Neuronal stem cell (in vitro differentiated cells): ENCODE data around the gene DLGAP4.

Experiments
- DNase-seq: peaks from one replicate; pipeline ENCODE4 v3.0.0-alpha.2; 2013; ENCODE audit warnings: low spot score
- H2AFZ ChIP-seq: one replicate; pipeline ENCODE4 v1.6.1; 2013; ENCODE audit warnings: mild to moderate bottlenecking, low read length, inconsistent platforms
- H2AK5ac ChIP-seq: 2 replicates; pipeline ENCODE4 v1.6.1; 2013; ENCODE audit warnings: low read depth, mild to moderate bottlenecking, inconsistent platforms, low read length, moderate library complexity, mixed read lengths
- H2BK120ac ChIP-seq: 2 replicates; pipeline ENCODE4 v1.6.1; 2013; ENCODE audit warnings: low read depth, mild to moderate bottlenecking, inconsistent platforms, low read length, moderate library complexity, mixed read lengths
- H2BK12ac ChIP-seq: one replicate; pipeline ENCODE4 v1.6.1; 2013; ENCODE audit warnings: low read length, inconsistent platforms
- H2BK15ac ChIP-seq: 2 replicates; pipeline ENCODE4 v1.6.1; 2013; ENCODE audit warnings: mild to moderate bottlenecking, low read length, inconsistent platforms, mixed read lengths
- H2BK5ac ChIP-seq: one replicate; pipeline ENCODE4 v1.6.1; 2013; ENCODE audit warnings: inconsistent platforms, mild to moderate bottlenecking, low read length, moderate library complexity
- H3K14ac ChIP-seq: one replicate; pipeline ENCODE4 v1.6.1; 2013; ENCODE audit warnings: low read length, inconsistent platforms
- H3K18ac ChIP-seq: 2 replicates; pipeline ENCODE4 v1.6.1; 2013; ENCODE audit warnings: low read length, inconsistent platforms
- H3K23ac ChIP-seq: 2 replicates; pipeline ENCODE4 v1.6.1; 2013; ENCODE audit warnings: low read depth, mild to moderate bottlenecking, mixed read lengths, low read length, inconsistent platforms; ENCODE audit not compliant: poor library complexity
- H3K27ac ChIP-seq: replicated peaks from 3 replicates; pipeline ENCODE4 v1.5.1; 2013; ENCODE audit warnings: low read length, inconsistent platforms
- H3K27me3 ChIP-seq, 3 experiments: 2 replicates each; pipeline ENCODE4 v1.6.1; 2013; ENCODE audit warnings: low read length in 3 of 3, mild to moderate bottlenecking in 2 of 3, inconsistent platforms in 1 of 3, low read depth in 1 of 3, mixed read lengths in 1 of 3, moderate library complexity in 1 of 3; ENCODE audit not compliant: control insufficient read depth in 3 of 3, insufficient read depth in 3 of 3
- H3K36me3 ChIP-seq, 2 donors: replicated peaks in 1 of 2; 2 replicates each; pipeline ENCODE4 v1.6.1; 2013; ENCODE audit warnings: low read length in 2 of 2; ENCODE audit not compliant: control insufficient read depth in 2 of 2, insufficient read depth in 2 of 2
- H3K4ac ChIP-seq: 2 replicates; pipeline ENCODE4 v1.6.1; 2013; ENCODE audit warnings: inconsistent platforms, mild to moderate bottlenecking, low read length, moderate library complexity
- H3K4me1 ChIP-seq, 2 donors: 1 replicate in 1 of 2; 2 replicates in 1 of 2; pipeline ENCODE4 v1.6.1; 2013; ENCODE audit warnings: low read length in 2 of 2, low read depth in 1 of 2; ENCODE audit not compliant: control insufficient read depth in 2 of 2, insufficient read depth in 1 of 2
- H3K4me2 ChIP-seq: one replicate; pipeline ENCODE4 v1.6.1; 2013; ENCODE audit warnings: mild to moderate bottlenecking, low read length, inconsistent platforms; ENCODE audit not compliant: insufficient read depth, poor library complexity, severe bottlenecking
- H3K4me3 ChIP-seq, 2 donors: 2 replicates each; pipeline ENCODE4 v1.5.1; 2013; ENCODE audit warnings: low read length in 2 of 2, mild to moderate bottlenecking in 2 of 2, inconsistent platforms in 1 of 2, moderate library complexity in 1 of 2
- H3K79me1 ChIP-seq: one replicate; pipeline ENCODE4 v1.6.1; 2013; ENCODE audit warnings: low read depth, mild to moderate bottlenecking, inconsistent platforms, low read length, moderate library complexity
- H3K9ac ChIP-seq: one replicate; pipeline ENCODE4 v1.6.1; 2013; ENCODE audit warnings: mild to moderate bottlenecking, low read depth, low read length, inconsistent platforms; ENCODE audit not compliant: poor library complexity
- H3K9me3 ChIP-seq, 2 donors: replicated peaks in 1 of 2; 2 replicates each; pipeline versions ENCODE3 to v1.6.1; 2013; ENCODE audit warnings: low read length in 2 of 2, mild to moderate bottlenecking in 2 of 2, inconsistent platforms in 1 of 2, low read depth in 1 of 2, mixed read lengths in 1 of 2, moderate library complexity in 1 of 2; ENCODE audit not compliant: control insufficient read depth in 2 of 2, insufficient read depth in 1 of 2
- H4K8ac ChIP-seq: one replicate; pipeline ENCODE4 v1.6.1; 2013; ENCODE audit warnings: low read depth, mild to moderate bottlenecking, inconsistent platforms, low read length, moderate library complexity
- H4K91ac ChIP-seq: one replicate; pipeline ENCODE4 v1.6.1; 2013; ENCODE audit warnings: low read length, low read depth, mild to moderate bottlenecking, inconsistent platforms; ENCODE audit not compliant: poor library complexity
- WGBS, 2 donors: extraction: QIAGEN DNeasy Blood & Tissue Kit; methylation state at CpG; one replicate each; pipeline ENCODE4 v1.1.7; 2013; ENCODE audit warnings: missing lambda C conversion rate in 2 of 2, mixed read lengths in 1 of 2; ENCODE audit not compliant: insufficient read length in 2 of 2, insufficient replicate concordance in 1 of 2; ENCODE audit errors: extremely low coverage in 2 of 2; 5-methylcytosine and 5-hydroxymethylcytosine counted together

DLGAP4 gene

GRCh38 chr20:36277546-36277945 is 28.6 kb upstream of the DLGAP4 start:
- Histone ChIP-seq H2BK15ac (no peak overlapping the region), H4K8ac (no peak overlapping the region), H4K91ac (no peak overlapping the region), H3K4me1 (peaks cover 6 to 13% of the 10 kb centered on the region in 2 donors), H3K27me3 (peaks cover 0 to 10% (median 0%) of the 10 kb centered on the region in 3 experiments), H2BK12ac (no peak overlapping the region), H3K14ac (no peak overlapping the region), H2AFZ (no peak overlapping the region), H3K4ac (no peak overlapping the region), H3K9ac (no peak overlapping the region), H3K18ac (no peak overlapping the region), H2BK5ac (no peak overlapping the region), H3K9me3 (no peaks in the 10 kb centered on the region), H3K79me1 (no peaks in the 10 kb centered on the region), H3K23ac (no peak overlapping the region), H2AK5ac (no peak overlapping the region), H3K27ac (no peak overlapping the region), H3K36me3 (no peaks in the 10 kb centered on the region), H2BK120ac (no peak overlapping the region), H3K4me3 (no peak overlapping the region), H3K4me2 (no peak overlapping the region)
- WGBS, 2 donors: no CpG with 5 or more reads among the region's 9 CpGs
- no peak for DNase-seq

- Histone ChIP-seq H3K4me3 (no peak overlapping the region), H3K4me1 (peaks cover under 1 to 5% of the 10 kb centered on the region in 2 donors), H3K9ac (no peak overlapping the region), H3K36me3 (no peaks in the 10 kb centered on the region), H4K91ac (no peak overlapping the region), H2BK5ac (no peak overlapping the region), H4K8ac (no peak overlapping the region), H3K18ac (no peak overlapping the region), H3K4ac (no peak overlapping the region), H3K79me1 (no peaks in the 10 kb centered on the region), H3K27me3 (peaks cover 0 to 15% (median 0%) of the 10 kb centered on the region in 3 experiments), H2BK12ac (no peak overlapping the region), H3K9me3 (no peaks in the 10 kb centered on the region), H3K14ac (no peak overlapping the region), H3K4me2 (no peak overlapping the region), H3K23ac (no peak overlapping the region), H3K27ac (no peak overlapping the region), H2AK5ac (no peak overlapping the region), H2AFZ (no peak overlapping the region), H2BK120ac (no peak overlapping the region), H2BK15ac (no peak overlapping the region)
- no CpG with 5 or more reads among the region's 5 CpGs for WGBS, 2 donors
- no peak for DNase-seq
Observed at GRCh38 chr20:36279362-36279761, 26.8 kb upstream of the DLGAP4 start.

DNA sequence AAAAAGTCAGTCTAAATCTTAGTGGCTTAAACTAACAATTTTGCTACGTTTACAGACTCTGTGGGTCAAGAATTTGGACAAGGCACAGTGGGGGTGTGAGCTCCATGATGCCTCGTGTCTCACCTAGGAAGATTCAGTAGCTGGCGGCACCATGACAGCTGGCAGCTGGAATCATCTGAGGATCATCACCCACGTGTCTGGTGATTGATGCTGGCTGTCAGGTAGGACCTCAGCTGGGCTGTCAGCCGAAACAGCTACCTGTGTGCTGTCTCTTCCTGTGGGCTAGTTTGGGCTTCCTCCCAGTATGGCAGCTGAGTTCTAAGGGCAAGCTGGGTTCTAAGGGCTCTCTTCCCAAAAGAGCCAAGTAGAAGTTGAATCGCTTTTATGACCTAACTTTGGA is 26.4 kb upstream of the DLGAP4 start:
- Histone ChIP-seq H2BK15ac (no peak overlapping the region), H2AK5ac (no peak overlapping the region), H2BK12ac (no peak overlapping the region), H3K27ac (no peak overlapping the region), H3K4me1 (peaks cover 0 to 2% of the 10 kb centered on the region in 2 donors), H3K4me3 (no peak overlapping the region), H3K4me2 (no peak overlapping the region), H3K27me3 (peaks cover 0 to 18% (median 0%) of the 10 kb centered on the region in 3 experiments), H3K36me3 (no peaks in the 10 kb centered on the region), H2BK120ac (no peak overlapping the region), H3K14ac (no peak overlapping the region), H3K18ac (no peak overlapping the region), H3K4ac (no peak overlapping the region), H3K23ac (no peak overlapping the region), H2BK5ac (no peak overlapping the region), H3K79me1 (no peaks in the 10 kb centered on the region), H3K9me3 (no peaks in the 10 kb centered on the region), H3K9ac (no peak overlapping the region), H4K91ac (no peak overlapping the region), H2AFZ (no peak overlapping the region), H4K8ac (no peak overlapping the region)
- WGBS, 2 donors: no CpG with 5 or more reads among the region's 6 CpGs
- DNase-seq: no peak

DNA sequence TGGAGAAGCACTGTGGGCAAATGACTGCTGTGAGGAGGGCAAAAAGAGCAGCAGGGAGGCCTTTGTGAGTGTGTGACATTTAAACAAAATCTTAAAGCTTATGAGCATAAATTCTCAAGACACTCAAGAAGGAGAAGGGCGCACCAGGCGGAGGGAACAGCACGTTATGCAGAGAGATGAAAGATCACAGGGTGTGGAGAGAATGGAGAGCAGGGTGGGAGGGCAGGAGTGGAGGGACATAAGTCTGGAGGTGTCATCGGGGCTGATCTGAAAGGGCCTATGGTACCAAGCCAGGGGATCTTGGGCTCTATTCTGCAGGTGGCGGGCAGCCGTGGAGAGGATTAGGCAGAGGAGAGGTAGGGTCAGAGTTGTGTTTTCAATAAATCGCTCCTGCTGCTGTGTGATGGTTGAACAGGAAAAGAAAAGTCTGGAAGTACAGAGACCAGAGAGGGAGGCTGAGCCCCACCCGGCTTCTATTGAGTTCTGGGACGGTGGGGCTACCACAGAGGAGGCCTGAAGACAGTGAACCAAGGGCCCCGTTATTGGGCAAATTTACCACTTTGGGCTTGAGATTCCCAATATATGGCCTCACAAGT is 24.3 kb upstream of the DLGAP4 start:
- no peak for DNase-seq
- no CpG with 5 or more reads among the region's 10 CpGs for WGBS, 2 donors

More for the DNA sequence above, 24.3 kb upstream of the DLGAP4 start:
- H3K79me1 ChIP-seq: no peaks in the 10 kb centered on the region
- no peak overlapping the region for H2BK5ac ChIP-seq
- H3K18ac ChIP-seq: no peak overlapping the region
- H3K9me3 ChIP-seq: no peaks in the 10 kb centered on the region
- H3K4me1 ChIP-seq: no peaks in the 10 kb centered on the region
- H2AK5ac ChIP-seq: no peak overlapping the region
- no peak overlapping the region for H4K91ac ChIP-seq
- H3K4me3 ChIP-seq: no peak overlapping the region
- no peak overlapping the region for H2BK120ac ChIP-seq
- H3K23ac ChIP-seq: no peak overlapping the region
- H3K27ac ChIP-seq: no peak overlapping the region
- H4K8ac ChIP-seq: no peak overlapping the region
- no peak overlapping the region for H2BK12ac ChIP-seq
- H3K4ac ChIP-seq: no peak overlapping the region
- no peaks in the 10 kb centered on the region for H3K36me3 ChIP-seq
- no peak overlapping the region for H2BK15ac ChIP-seq
- peaks cover 0 to 17% (median 0%) of the 10 kb centered on the region in 3 experiments for H3K27me3 ChIP-seq
- H3K14ac ChIP-seq: no peak overlapping the region
- H3K4me2 ChIP-seq: no peak overlapping the region
- no peak overlapping the region for H3K9ac ChIP-seq
- H2AFZ ChIP-seq: no peak overlapping the region
